ENCODE measurements around the gene CD59.
"Not testable (repeated sequence)": the region's sequence is repeated elsewhere in the genome, so short reads cannot be mapped to it uniquely, and the experiment has no call there.

- TF ChIP-seq POLR2A (IDR thresholded peaks at IDR 0.05; ENCODE audit: low read length); GATA1 (IDR thresholded peaks at IDR 0.05; ENCODE audit: low read depth, low read length): not testable (repeated sequence)
These were observed 28.4 kb downstream of the CD59 start for GRCh38 chr11:33707831-33708230.

All from erythroblast (primary cell).